ENCODE measurements around the gene NBAS. TPM values are rescaled to one million over a fixed set of nuclear protein-coding genes. Genes with fewer than 3 reads are reported as not detected.
"Not testable (repeated sequence)": the region's sequence is repeated elsewhere in the genome, so short reads cannot be mapped to it uniquely, and the experiment has no call there.

Gene NBAS
- total and polyA plus RNA-seq, 2 of the 4 experiments (the other 2 are of a cell fraction) = 22.3 to 105 TPM

GRCh38 chr2:15439768-15440524 lies 121.2 kb downstream of the NBAS start:
- intact Hi-C loops (cut with micrococcal nuclease); H3K4me1 ChIP-seq (ENCODE audit: control insufficient read depth, insufficient read depth, low read length); H2AK5ac ChIP-seq (ENCODE audit: low read depth, low read length); H3K27me3 ChIP-seq (ENCODE audit: control insufficient read depth, insufficient read depth, low read length); H2AFZ ChIP-seq (replicated peaks; ENCODE audit: low read length, poor library complexity); H3K18ac ChIP-seq (ENCODE audit: low read depth, low read length); CTCF ChIA-PET; H3K14ac ChIP-seq (replicated peaks; ENCODE audit: low read depth, low read length); H3K23ac ChIP-seq (ENCODE audit: low read depth, low read length); H3K9ac ChIP-seq (ENCODE audit: low read depth, low read length); H4K5ac ChIP-seq (ENCODE audit: low read depth, low read length); H2BK5ac ChIP-seq (ENCODE audit: low read depth, low read length, poor library complexity, severe bottlenecking); H3K36me3 ChIP-seq (ENCODE audit: control insufficient read depth, insufficient read depth, low read length); H3K4ac ChIP-seq (ENCODE audit: low read depth, low read length); in situ Hi-C loops (cut with MboI; ENCODE audit: low sequenced_read_pairs); H3K4me2 ChIP-seq (ENCODE audit: low read depth, low read length); H3K9me1 ChIP-seq (ENCODE audit: insufficient read depth, low read length); H4K8ac ChIP-seq (ENCODE audit: low read depth in 2 of 2, low read length in 2 of 2); H2AK9ac ChIP-seq (replicated peaks; ENCODE audit: low read depth, low read length, poor library complexity); H4K91ac ChIP-seq (ENCODE audit: insufficient read depth, low read depth, low read length); H2BK15ac ChIP-seq (ENCODE audit: low read depth, low read length); ATAC-seq (ENCODE audit: low read depth); dilution Hi-C loops (cut with HindIII; ENCODE audit: low sequenced_read_pairs, unreplicated experiment); BruUV-seq (replicated peaks); DNase-seq; H3K56ac ChIP-seq (ENCODE audit: extremely low read depth, insufficient read depth, low read length); H4K20me1 ChIP-seq (ENCODE audit: insufficient read depth, low read length); H3K27ac ChIP-seq (ENCODE audit: insufficient read depth, low read length); H2BK20ac ChIP-seq (ENCODE audit: low read depth, low read length); H3K9me3 ChIP-seq (ENCODE audit: control insufficient read depth, insufficient read depth, low read length); H2BK120ac ChIP-seq (ENCODE audit: low read depth, low read length); POLR2A ChIA-PET (ENCODE audit: unreplicated experiment); H3K79me1 ChIP-seq (ENCODE audit: low read depth in 1 of 2, low read length in 2 of 2); H3K4me3 ChIP-seq (ENCODE audit: insufficient read depth, low read depth, low read length): not testable (repeated sequence)
- WGBS, 2 experiments (ENCODE audit: extremely low coverage in 2 of 2, insufficient read length in 1 of 2) = 100% methylated on average over 2 of the region's 22 CpGs; no CpG with 5 or more reads in 1 of the 2 experiments

- H3K36me3 ChIP-seq (ENCODE audit: control insufficient read depth, insufficient read depth, low read length); BruUV-seq (replicated peaks); H3K56ac ChIP-seq (ENCODE audit: extremely low read depth, insufficient read depth, low read length); H3K9me3 ChIP-seq (ENCODE audit: control insufficient read depth, insufficient read depth, low read length); H3K23ac ChIP-seq (ENCODE audit: low read depth, low read length); POLR2A ChIA-PET (ENCODE audit: unreplicated experiment); H3K14ac ChIP-seq (replicated peaks; ENCODE audit: low read depth, low read length); H2BK15ac ChIP-seq (ENCODE audit: low read depth, low read length); ATAC-seq (ENCODE audit: low read depth); H4K8ac ChIP-seq (ENCODE audit: low read depth in 2 of 2, low read length in 2 of 2); dilution Hi-C loops (cut with HindIII; ENCODE audit: low sequenced_read_pairs, unreplicated experiment); H4K91ac ChIP-seq (ENCODE audit: insufficient read depth, low read depth, low read length); H3K27ac ChIP-seq (ENCODE audit: insufficient read depth, low read length); H2BK5ac ChIP-seq (ENCODE audit: low read depth, low read length, poor library complexity, severe bottlenecking); H3K4ac ChIP-seq (ENCODE audit: low read depth, low read length); in situ Hi-C loops (cut with MboI; ENCODE audit: low sequenced_read_pairs); H2AK5ac ChIP-seq (ENCODE audit: low read depth, low read length); H2AK9ac ChIP-seq (replicated peaks; ENCODE audit: low read depth, low read length, poor library complexity); DNase-seq; H3K4me2 ChIP-seq (ENCODE audit: low read depth, low read length); H4K20me1 ChIP-seq (ENCODE audit: insufficient read depth, low read length); H3K9ac ChIP-seq (ENCODE audit: low read depth, low read length); H3K79me1 ChIP-seq (ENCODE audit: low read depth in 1 of 2, low read length in 2 of 2); H2BK120ac ChIP-seq (ENCODE audit: low read depth, low read length); H3K9me1 ChIP-seq (ENCODE audit: insufficient read depth, low read length); H2AFZ ChIP-seq (replicated peaks; ENCODE audit: low read length, poor library complexity); H2BK20ac ChIP-seq (ENCODE audit: low read depth, low read length); H3K4me1 ChIP-seq (ENCODE audit: control insufficient read depth, insufficient read depth, low read length); intact Hi-C loops (cut with micrococcal nuclease); H3K4me3 ChIP-seq (ENCODE audit: insufficient read depth, low read depth, low read length); H3K18ac ChIP-seq (ENCODE audit: low read depth, low read length); H4K5ac ChIP-seq (ENCODE audit: low read depth, low read length); H3K27me3 ChIP-seq (ENCODE audit: control insufficient read depth, insufficient read depth, low read length); CTCF ChIA-PET: not testable (repeated sequence)
- no CpG with 5 or more reads among the region's 10 CpGs for WGBS, 2 experiments (ENCODE audit: extremely low coverage in 2 of 2, insufficient read length in 1 of 2)
Observed at GRCh38 chr2:15439366-15439765, 121.8 kb downstream of the NBAS start.

All from IMR-90 (cell line).